ENCODE data around the gene EXOC3L2. TPM values are rescaled to one million over a fixed set of nuclear protein-coding genes. Genes with fewer than 3 reads are reported as not detected.

The EXOC3L2 gene
- polyA plus RNA-seq, 1 experiment = 0.04 TPM

DNA sequence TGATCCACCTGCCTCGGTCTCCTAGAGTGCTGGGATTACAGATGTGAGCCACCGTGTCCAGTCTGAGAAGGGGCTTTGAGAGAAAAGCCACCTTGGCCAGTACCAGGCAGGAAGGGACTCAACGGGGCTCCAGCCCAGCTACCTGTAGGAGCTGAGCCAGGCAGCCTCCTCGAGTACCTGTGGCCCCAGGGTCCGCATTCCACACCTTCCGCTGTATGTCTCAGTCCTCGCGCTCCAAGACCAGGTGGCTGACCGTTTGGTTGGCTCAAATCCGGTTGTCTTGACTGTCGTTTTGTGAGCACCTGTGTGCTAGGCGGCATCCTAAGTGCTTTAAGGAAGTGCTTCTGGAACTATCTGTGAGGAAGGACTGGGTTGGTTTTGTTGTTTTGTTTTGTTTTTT lies 22.1 kb upstream of the EXOC3L2 start:
- CTCF ChIA-PET = interaction anchor here (1.3 kb wide), 2 partner anchors 19 to 72 kb away, joined by 3 to 6 read pairs; no protein-coding TSS in a partner anchor
- peaks cover 25% of the 10 kb centered on the region for H3K36me3 ChIP-seq (ENCODE audit: control insufficient read depth, insufficient read depth, low read length)

DNA sequence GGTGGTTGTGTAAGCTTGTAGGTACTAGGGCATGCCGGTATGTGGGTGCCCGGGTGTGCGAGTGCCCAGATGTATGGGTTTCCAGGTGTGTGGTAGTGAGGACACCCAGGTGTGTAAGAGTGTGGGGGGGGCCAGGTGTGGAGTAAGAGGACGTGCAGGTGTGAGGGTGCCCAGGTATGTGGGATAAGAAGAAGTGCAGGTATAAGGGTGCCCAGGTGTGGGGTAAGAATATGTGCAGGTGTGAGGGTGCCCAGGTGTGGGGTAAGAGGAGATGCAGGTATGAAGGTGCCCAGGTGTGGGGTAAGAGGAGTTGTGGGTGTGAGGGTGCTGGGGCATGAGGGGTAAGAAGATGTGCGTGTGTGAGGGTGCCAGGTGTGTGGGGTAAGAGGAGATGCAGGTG lies 20.2 kb upstream of the EXOC3L2 start:
- Histone ChIP-seq H3K36me3 (ENCODE audit: control insufficient read depth, insufficient read depth, low read length) (peaks cover 18% of the 10 kb centered on the region), H3K4me3 (ENCODE audit: low read depth, low read length) (no peak overlapping the region), H3K27me3 (ENCODE audit: control insufficient read depth, insufficient read depth, low read length) (no peaks in the 10 kb centered on the region)
- ChIA-PET CTCF (no interaction called here), POLR2A (no interaction called here)
- no peak for DNase-seq (ENCODE audit: low read depth)
- TF ChIP-seq, protein P1, sequence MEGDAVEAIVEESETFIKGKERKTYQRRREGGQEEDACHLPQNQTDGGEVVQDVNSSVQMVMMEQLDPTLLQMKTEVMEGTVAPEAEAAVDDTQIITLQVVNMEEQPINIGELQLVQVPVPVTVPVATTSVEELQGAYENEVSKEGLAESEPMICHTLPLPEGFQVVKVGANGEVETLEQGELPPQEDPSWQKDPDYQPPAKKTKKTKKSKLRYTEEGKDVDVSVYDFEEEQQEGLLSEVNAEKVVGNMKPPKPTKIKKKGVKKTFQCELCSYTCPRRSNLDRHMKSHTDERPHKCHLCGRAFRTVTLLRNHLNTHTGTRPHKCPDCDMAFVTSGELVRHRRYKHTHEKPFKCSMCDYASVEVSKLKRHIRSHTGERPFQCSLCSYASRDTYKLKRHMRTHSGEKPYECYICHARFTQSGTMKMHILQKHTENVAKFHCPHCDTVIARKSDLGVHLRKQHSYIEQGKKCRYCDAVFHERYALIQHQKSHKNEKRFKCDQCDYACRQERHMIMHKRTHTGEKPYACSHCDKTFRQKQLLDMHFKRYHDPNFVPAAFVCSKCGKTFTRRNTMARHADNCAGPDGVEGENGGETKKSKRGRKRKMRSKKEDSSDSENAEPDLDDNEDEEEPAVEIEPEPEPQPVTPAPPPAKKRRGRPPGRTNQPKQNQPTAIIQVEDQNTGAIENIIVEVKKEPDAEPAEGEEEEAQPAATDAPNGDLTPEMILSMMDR (IDR thresholded peaks at IDR 0.05; ENCODE audit: insufficient read depth, low read depth, low read length) = no peak

More for the DNA sequence above, 22.1 kb upstream of the EXOC3L2 start:
- H3K4me3 ChIP-seq (ENCODE audit: low read depth, low read length) = no peak overlapping the region
- no peak for DNase-seq (ENCODE audit: low read depth)
- TF ChIP-seq, protein P1 (IDR thresholded peaks at IDR 0.05; ENCODE audit: insufficient read depth, low read depth, low read length) = no peak
- H3K27me3 ChIP-seq (ENCODE audit: control insufficient read depth, insufficient read depth, low read length) = no peaks in the 10 kb centered on the region
- POLR2A ChIA-PET = no interaction called here

DNA sequence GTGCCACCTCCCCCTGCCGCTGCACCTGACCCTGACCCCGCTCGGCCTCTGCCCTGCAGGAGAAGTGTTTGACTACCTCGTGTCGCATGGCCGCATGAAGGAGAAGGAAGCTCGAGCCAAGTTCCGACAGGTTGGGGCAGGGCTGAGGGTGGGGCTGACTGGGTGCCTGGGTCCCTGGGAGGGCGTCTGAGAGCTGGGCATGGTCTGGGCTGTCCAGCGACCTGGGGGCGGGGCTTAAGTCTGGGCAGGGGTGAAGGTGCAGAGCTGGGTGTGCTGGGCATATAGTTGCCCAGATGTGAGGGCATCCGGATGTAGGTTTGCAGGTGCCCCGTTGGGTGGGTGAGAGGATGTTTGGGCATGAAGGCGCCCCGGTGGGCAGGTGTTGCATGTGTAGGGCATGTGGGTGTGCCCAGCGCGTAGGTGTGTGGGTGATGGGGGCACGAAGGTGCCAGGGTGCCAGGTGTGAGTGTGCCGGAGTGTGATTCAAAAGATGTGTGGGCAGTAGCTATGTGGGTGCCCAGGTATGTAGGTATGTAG lies 19.6 kb upstream of the EXOC3L2 start:
- Histone ChIP-seq H3K27me3 (ENCODE audit: control insufficient read depth, insufficient read depth, low read length) (no peaks in the 10 kb centered on the region), H3K4me3 (ENCODE audit: low read depth, low read length) (no peak overlapping the region), H3K36me3 (ENCODE audit: control insufficient read depth, insufficient read depth, low read length) (peaks cover 15% of the 10 kb centered on the region)
- TF ChIP-seq, protein P1 (IDR thresholded peaks at IDR 0.05; ENCODE audit: insufficient read depth, low read depth, low read length) = no peak
- POLR2A ChIA-PET = no interaction called here
- CTCF ChIA-PET = interaction anchor here (0.6 kb wide), 1 partner anchor 74 kb away, joined by 4 read pairs; no protein-coding TSS in a partner anchor
- no peak for DNase-seq (ENCODE audit: low read depth)

DNA sequence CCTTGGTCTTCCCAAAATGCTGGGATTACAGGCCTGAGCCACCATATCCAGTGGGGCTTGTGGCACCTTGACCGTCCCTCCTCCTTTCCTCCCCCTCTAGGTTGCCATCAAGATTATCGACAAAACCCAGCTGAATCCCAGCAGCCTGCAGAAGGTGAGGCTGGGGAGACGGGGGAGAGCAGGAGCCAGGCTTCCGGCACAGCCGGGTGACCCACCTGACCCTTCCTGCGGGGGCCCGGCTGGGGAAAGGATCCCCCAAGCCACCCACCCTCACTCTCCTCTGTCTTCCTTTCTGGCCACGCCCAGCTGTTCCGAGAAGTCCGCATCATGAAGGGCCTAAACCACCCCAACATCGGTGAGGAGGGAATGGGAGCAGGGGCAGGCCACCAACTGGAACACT lies 17.8 kb upstream of the EXOC3L2 start:
- no peak for DNase-seq (ENCODE audit: low read depth)
- TF ChIP-seq, protein P1 (IDR thresholded peaks at IDR 0.05; ENCODE audit: insufficient read depth, low read depth, low read length) = no peak
- H3K4me3 ChIP-seq (ENCODE audit: low read depth, low read length) = no peak overlapping the region
- POLR2A ChIA-PET = no interaction called here
- no peaks in the 10 kb centered on the region for H3K27me3 ChIP-seq (ENCODE audit: control insufficient read depth, insufficient read depth, low read length)
- H3K36me3 ChIP-seq (ENCODE audit: control insufficient read depth, insufficient read depth, low read length) = peaks cover 10% of the 10 kb centered on the region
- CTCF ChIA-PET = no interaction called here

DNA sequence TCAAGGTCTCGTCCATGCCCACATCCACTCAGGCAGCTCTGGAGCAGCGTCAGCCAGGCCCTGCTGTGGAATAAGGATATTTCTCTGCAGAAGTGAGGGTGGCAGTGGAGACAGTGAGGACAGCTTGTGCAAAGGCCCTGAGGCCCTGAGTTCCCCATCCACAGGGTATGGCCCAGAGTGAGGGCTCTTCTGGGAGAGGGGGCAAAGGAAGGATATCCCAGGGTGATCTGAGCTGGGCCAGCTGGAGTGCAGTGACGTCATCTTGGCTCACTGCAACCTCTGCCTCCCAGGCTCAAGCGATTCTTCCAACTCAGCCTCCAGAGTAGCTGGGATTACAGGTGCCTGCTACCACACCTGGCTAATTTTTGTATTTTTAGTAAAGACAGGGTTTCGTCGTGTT lies 17.4 kb upstream of the EXOC3L2 start:
- TF ChIP-seq, protein P1 (IDR thresholded peaks at IDR 0.05; ENCODE audit: insufficient read depth, low read depth, low read length) = no peak
- Histone ChIP-seq H3K4me3 (ENCODE audit: low read depth, low read length) (no peak overlapping the region), H3K36me3 (ENCODE audit: control insufficient read depth, insufficient read depth, low read length) (peaks cover 10% of the 10 kb centered on the region), H3K27me3 (ENCODE audit: control insufficient read depth, insufficient read depth, low read length) (no peaks in the 10 kb centered on the region)
- POLR2A ChIA-PET = no interaction called here
- no peak for DNase-seq (ENCODE audit: low read depth)
- CTCF ChIA-PET = interaction anchor here (0.6 kb wide), 1 partner anchor 10 kb away, joined by 3 read pairs; no protein-coding TSS in a partner anchor
